ENCODE results near the gene ICA1.

GRCh38 chr7:8290645-8291308 is 28.8 kb upstream of the ICA1 start:
- TF ChIP-seq CTCF (IDR thresholded peaks at IDR 0.05) = no peak
- TF ChIP-seq POLR2A (IDR thresholded peaks at IDR 0.05) = no peak

Data from body of pancreas (tissue), 4 donors.